Measurements from ENCODE around the gene ITFG1.

DNA sequence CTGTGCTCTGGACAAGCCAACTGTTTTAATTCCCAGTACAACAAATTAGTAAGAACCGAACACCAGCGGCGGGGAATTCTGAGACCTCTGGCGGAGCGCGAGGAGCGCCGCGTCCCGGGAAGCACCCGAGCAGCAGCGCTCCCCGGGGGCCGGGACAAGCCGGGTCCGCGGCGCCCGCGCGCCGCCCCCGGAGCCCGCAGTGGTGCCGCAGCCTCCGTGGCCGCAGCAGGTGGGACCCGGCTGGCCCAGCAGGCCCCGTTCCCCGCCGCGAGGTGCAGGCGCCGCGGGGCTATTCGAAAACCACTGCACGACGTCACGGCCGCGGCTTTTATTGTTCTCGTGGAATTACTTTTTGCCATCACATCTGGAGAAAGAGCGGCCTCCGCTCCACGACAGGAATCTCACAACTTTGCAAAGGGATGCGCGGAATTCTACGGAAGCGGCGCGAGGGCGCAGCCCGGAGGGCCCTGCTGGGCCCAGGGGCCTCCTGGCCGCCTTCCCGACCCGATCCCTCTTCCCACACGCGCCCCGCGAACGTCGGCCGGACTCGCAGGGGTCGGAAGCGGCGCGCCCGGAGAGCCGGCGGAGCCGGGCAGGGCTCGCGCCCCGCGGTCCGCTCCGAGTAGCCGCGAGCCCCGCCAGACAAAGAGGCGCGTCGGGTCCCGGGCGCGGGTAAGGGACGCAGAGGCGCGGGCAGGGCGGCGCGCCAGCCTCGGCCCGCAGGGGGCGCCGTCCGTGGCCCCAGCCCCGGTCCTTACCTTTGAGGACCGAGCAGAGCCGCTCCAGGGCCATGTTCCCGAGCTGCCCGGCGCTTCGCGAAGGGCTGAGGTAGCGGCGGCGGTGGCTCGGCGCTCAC is 317.8 kb downstream of the ITFG1 start:
- TF ChIP-seq, protein P1, sequence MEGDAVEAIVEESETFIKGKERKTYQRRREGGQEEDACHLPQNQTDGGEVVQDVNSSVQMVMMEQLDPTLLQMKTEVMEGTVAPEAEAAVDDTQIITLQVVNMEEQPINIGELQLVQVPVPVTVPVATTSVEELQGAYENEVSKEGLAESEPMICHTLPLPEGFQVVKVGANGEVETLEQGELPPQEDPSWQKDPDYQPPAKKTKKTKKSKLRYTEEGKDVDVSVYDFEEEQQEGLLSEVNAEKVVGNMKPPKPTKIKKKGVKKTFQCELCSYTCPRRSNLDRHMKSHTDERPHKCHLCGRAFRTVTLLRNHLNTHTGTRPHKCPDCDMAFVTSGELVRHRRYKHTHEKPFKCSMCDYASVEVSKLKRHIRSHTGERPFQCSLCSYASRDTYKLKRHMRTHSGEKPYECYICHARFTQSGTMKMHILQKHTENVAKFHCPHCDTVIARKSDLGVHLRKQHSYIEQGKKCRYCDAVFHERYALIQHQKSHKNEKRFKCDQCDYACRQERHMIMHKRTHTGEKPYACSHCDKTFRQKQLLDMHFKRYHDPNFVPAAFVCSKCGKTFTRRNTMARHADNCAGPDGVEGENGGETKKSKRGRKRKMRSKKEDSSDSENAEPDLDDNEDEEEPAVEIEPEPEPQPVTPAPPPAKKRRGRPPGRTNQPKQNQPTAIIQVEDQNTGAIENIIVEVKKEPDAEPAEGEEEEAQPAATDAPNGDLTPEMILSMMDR (IDR thresholded peaks at IDR 0.05) = peak in 4 of 5 experiments; percentile 46 to 71 (median 53)
- TF ChIP-seq EP300 (IDR thresholded peaks at IDR 0.05; ENCODE audit: low read depth) = no peak

All from transverse colon (tissue), 3 donors.